ENCODE data around the gene SLC26A1.

The SLC26A1 gene

GRCh38 chr4:956531-957230, 36.5 kb downstream of the SLC26A1 start:
- no peak overlapping the region for H3K4me3 ChIP-seq (ENCODE audit: low read depth, low read length)
- ChIA-PET POLR2A (no interaction called here), CTCF (no interaction called here)
- TF ChIP-seq CTCF (IDR thresholded peaks at IDR 0.05; ENCODE audit: insufficient read depth, low read length, missing control alignments): no peak
- no peak for DNase-seq (ENCODE audit: low read depth, low spot score)

GRCh38 chr4:955931-956381, 37.2 kb downstream of the SLC26A1 start:
- CTCF ChIA-PET: no interaction called here
- POLR2A ChIA-PET: no interaction called here
- no peak overlapping the region for H3K4me3 ChIP-seq (ENCODE audit: low read depth, low read length)
- DNase-seq (ENCODE audit: low read depth, low spot score): no peak
- TF ChIP-seq CTCF (IDR thresholded peaks at IDR 0.05; ENCODE audit: insufficient read depth, low read length, missing control alignments): no peak

- POLR2A ChIA-PET: interaction anchor here (0.7 kb wide), 1 partner anchor 99 kb away, joined by 3 read pairs; no protein-coding TSS in a partner anchor
Observed at GRCh38 chr4:955161-955921, 37.9 kb downstream of the SLC26A1 start.

GRCh38 chr4:954211-955020, 38.8 kb downstream of the SLC26A1 start:
- no peak for TF ChIP-seq CTCF (IDR thresholded peaks at IDR 0.05; ENCODE audit: insufficient read depth, low read length, missing control alignments)
- ChIA-PET POLR2A (no interaction called here), CTCF (no interaction called here)
- no peak overlapping the region for H3K4me3 ChIP-seq (ENCODE audit: low read depth, low read length)
- no peak for DNase-seq (ENCODE audit: low read depth, low spot score)

More at GRCh38 chr4:955161-955921, 37.9 kb downstream of the SLC26A1 start:
- TF ChIP-seq CTCF (IDR thresholded peaks at IDR 0.05; ENCODE audit: insufficient read depth, low read length, missing control alignments): no peak
- CTCF ChIA-PET: no interaction called here
- no peak for DNase-seq (ENCODE audit: low read depth, low spot score)
- H3K4me3 ChIP-seq (ENCODE audit: low read depth, low read length): no peak overlapping the region

GRCh38 chr4:953574-953915, 39.7 kb downstream of the SLC26A1 start:
- DNase-seq (ENCODE audit: low read depth, low spot score): no peak
- no peak overlapping the region for H3K4me3 ChIP-seq (ENCODE audit: low read depth, low read length)
- no peak for TF ChIP-seq CTCF (IDR thresholded peaks at IDR 0.05; ENCODE audit: insufficient read depth, low read length, missing control alignments)
- POLR2A ChIA-PET: no interaction called here
- CTCF ChIA-PET: no interaction called here
